SIG-M5 treated with dmso at 0.1 percent for 504 hours (cell line): ENCODE results near the gene ABCC6.
"Not testable (repeated sequence)": the region's sequence is repeated elsewhere in the genome, so short reads cannot be mapped to it uniquely, and the experiment has no call there.

ENCODE experiments used
- DNase-seq: peaks from one replicate; lab custom pipeline; 2025; ENCODE audit not compliant: unreplicated experiment; lab: John Stamatoyannopoulos, UW

The ABCC6 gene

DNA sequence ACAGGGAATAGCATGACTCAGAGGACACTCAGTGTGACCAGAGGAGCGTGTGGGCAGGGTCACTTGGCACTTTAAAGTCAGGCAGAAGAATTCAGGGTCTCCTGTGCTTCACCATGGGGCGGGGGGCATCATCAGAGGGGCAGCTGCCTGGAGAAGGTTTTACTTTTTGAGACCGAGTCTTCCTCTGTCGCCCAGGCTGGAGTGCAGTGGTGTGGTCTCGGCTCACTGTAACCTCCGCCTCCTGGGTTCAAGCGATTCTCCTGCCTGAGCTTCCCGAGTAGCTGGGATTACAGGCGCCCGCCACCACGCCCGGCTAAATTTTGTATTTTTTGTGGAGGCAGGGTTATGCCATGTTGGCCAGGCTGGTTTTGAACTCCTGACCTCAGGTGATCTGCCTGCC is 32.3 kb downstream of the ABCC6 start:
- DNase-seq, result not testable (repeated sequence)

DNA sequence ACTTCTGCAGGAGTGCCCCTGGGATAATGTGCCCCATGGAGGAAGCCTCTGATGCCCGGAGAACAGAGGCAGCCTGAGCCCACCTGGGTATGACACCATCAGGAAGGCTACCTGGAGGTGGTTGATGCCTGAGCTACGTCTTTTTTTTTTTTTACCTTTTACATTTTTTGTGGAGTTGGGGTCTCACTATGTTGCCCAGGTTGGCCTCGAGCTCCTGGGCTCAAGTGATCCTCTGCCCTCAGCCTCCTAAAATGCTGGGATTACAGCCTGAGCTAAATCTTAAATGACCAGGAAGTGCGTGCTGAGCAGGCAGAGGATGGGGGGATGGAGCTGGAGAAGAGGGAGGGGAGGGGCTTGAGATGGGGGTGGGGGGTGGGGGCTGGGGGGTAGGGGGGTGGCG is 32.7 kb downstream of the ABCC6 start:
- no peak for DNase-seq

DNA sequence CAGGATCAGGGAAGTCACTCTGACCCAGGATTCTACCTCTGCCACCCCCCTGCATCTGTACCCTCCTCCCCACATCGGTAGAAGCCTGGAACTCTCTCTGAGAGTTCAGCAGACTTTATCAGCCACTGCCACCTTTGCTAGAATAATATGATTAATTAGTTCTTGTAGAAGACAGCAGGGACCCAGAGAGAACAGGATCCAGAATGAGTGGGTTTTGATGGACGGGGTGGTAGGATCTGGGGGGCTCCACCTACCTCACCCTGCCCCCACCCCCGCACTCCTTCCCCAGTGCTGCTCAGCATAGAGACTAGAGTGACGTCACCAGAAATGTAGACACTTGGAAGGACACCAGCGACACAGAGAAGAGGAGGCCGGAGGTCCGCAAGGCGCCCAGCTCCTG is 33.5 kb downstream of the ABCC6 start:
- no peak for DNase-seq

GRCh38 chr16:16188827-16189226 is 34.5 kb downstream of the ABCC6 start:
- DNase-seq, result no peak

DNA sequence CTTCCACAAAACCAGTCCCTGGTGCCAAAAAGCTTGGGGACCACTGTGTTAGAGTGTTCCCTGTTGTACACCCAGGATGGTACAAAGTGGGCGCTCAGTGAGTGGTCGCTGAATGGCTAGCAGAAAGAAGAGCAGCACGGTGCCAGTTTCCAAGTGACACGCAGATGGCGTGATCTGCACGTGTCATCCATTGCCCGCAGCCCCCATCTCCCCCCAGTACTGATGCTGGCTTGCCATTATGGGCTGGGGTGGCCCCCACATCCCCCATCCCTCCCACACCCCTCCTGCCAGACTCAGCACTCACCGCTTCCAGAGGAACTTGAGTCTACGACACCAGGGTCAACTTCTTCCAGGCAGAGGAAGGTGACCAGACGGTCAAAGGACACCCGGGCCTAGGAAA is 36.5 kb downstream of the ABCC6 start:
- DNase-seq, result no peak

GRCh38 chr16:16185095-16185494 is 38.2 kb downstream of the ABCC6 start:
- DNase-seq, result no peak

GRCh38 chr16:16184594-16184993 is 38.7 kb downstream of the ABCC6 start:
- no peak for DNase-seq

DNA sequence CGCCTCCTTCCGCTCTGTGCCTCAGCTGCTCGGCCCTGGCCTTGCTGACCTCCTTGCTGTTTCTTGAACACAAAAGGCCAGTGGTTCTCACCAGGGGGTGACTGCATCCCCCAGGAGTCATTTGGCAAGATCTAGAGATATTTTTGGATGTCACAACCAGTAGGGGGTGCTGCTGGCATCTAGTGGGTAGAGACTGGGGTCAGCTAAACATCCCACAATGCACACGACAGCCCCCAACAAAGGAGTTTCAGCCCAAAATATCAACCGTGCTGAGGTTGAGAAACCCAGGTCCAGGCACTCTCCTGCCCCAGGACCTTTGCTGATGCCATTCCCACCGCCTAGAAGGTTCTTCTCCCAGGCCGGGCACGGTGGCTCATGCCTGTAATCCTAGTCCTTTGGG is 39.7 kb downstream of the ABCC6 start:
- DNase-seq, result no peak

DNA sequence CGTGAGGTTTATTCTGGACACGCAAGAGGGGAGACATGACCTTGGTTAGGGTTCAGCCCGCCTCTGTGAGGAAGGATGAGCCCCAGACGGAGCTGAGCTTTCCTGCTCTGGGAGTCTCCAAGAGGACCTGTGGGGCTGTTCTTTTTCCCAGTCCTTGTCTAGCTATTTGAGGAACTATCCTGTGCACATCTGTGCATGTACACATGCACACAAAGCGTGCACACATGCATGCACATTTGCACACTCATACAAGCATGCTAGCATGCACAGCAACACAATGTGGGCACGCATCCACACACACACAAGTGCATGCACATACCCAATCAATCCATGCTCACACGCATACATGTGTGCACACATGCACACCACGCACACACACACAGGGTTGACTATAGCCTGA is 40.4 kb downstream of the ABCC6 start:
- DNase-seq, result no peak

DNA sequence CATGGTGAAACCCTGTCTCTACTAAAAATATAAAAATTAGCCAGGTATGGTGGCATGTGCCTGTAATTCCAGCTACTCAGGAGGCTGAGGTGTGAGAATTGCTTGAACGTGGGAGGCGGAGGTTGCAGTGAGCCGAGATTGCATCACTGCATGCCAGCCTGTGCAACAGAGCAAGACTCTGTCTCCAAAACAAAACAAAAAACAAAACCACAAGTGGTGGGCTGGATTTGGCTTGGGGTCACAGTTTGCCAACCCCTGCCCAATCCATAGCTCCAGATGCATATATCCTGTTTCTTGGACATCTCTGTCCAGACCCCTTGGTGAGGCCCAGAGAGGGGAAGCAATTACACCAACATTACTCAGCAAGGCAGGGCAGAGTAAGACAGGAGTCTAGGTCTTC is 41.5 kb downstream of the ABCC6 start:
- not testable (repeated sequence) for DNase-seq

DNA sequence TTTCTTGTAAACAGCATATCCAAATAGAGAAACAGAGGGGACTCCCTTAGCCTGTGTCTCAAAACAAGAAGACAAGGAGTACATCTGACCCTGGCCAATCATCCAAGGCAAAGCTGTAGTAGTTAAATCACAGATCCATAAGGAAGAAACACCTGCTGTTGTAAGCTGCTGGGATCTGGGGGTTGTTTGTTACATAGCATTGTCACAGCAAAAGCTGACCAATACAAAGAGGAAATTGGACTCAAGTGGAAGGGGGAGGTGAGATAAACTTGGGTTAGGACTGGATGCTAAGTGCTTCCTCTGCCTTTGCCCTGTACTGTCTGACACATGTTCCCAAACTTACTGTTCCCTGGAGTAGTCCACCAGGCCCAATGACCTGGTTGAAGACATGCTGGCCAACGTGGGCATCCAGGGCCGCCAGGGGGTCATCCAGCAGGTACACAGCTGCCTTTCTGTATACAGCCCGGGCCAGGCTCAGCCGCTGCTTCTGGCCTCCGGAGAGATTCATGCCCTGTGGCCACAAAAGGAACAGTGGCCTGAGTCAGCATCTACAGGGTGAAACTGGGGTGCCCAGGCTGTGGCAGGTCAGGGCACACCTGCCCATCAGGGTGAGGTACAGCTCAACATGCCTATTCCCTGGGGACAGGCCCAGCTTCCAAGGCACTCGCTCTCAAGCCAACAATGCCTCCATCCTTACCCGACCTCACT is 44.7 kb downstream of the ABCC6 start:
- DNase-seq, result no peak

- DNase-seq, result no peak
Observed at GRCh38 chr16:16176328-16176727, 47.0 kb downstream of the ABCC6 start.

DNA sequence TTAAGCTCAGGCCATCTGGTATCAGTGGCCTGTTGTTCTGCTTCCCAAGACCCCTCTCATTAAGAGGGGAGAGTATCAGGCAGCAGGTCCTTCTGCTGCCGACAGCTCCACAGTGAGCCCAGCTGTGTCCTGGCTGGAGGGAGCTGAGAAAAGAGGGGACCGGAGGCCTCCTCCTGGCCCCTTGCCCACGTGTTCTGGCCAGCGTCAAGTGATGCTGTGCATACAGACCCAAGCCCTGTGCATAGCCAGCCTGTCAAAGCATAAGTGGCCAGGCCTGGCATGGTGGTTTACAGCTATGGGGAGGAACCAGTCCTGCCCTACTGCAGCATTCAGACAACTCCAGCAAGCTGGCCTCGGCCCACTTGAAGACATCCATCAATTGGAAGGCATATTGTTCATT is 48.0 kb downstream of the ABCC6 start:
- no peak for DNase-seq

DNA sequence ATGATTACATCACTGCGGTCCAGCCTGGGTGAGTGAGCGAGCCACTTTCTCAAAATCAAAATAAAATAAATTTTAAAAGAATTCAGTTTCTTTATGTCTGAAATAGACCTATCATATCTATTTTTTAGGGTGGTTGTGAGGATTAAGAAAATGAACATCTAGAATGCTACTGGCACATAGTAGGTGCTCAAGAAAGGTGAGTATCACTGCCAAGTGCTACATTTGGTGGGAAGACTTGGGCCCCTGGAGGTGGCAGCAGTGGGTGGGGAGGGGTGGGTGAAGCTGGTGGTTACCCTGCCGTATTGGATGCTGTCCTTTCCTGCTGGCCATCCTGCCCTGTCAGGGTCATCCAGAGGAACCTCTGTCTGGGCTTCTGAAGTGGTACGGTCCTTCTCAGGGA is 50.3 kb downstream of the ABCC6 start:
- no peak for DNase-seq

DNA sequence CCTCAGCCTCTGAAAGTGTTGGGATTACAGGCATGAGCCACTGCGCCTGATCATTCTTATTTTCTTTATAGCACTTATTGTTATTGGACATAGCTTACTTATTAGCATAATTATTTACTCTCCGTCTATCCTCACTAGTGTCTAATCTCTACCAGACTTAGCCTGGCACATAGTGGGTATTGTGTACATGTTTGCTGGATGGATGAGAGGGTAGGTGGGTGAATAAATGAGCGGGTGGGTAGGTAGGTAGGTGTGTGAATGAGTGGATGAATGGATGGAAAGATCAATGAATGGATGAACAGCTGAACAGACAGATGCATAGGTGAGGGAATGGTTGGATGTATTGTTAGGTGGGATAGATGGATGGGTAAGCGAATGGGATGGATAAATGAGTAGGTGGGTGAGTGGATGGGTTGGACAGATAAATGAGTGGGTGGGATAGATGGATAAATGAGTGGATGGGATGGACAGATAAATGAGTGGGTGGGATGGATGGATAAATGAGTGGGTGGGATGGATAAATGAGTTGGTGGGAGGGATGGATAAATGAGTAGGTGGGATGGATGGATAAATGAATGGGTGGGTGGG is 51.9 kb downstream of the ABCC6 start:
- no peak for DNase-seq

GRCh38 chr16:16169615-16170014 is 53.7 kb downstream of the ABCC6 start:
- DNase-seq, result no peak

DNA sequence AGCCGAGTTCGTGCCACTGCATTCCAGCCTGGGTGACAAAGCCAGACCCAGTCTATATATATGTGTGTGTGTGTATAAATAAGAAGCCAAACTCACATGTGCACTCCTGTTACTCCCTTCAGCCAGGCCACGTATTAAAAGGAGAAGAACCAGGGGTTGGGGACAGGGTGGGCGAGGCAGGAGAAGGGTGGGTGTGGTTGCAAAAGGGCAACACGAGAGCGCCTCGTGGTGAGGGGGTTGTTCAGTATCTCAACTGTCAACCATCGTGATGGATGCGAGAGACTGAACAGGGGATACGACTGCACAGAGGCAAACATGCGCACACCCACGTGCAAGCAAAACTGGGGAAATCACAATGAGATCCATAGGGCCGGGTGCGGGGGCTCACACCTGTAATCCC is 54.9 kb downstream of the ABCC6 start:
- no peak for DNase-seq

- no peak for DNase-seq
Observed at GRCh38 chr16:16167927-16168326, 55.4 kb downstream of the ABCC6 start.

DNA sequence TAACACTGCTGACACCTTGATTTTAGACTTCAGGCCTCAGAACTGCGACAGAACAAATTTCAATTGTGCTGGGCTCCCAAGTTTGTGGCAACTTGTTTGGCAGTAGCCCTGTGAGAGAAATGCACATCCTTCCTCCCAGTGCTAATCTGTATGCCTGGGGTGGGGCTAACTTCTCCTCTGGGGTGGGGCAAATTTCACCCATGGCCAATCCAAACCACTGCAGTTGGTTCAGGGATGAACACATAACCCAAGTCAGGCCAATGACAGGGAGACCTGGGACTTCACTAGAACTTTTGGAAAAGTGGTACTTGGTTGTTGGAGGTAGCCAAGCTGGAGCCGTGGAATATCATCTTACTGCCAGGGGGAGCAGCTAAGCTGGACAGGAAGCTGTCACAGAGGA is 56.3 kb downstream of the ABCC6 start:
- DNase-seq, result no peak

DNA sequence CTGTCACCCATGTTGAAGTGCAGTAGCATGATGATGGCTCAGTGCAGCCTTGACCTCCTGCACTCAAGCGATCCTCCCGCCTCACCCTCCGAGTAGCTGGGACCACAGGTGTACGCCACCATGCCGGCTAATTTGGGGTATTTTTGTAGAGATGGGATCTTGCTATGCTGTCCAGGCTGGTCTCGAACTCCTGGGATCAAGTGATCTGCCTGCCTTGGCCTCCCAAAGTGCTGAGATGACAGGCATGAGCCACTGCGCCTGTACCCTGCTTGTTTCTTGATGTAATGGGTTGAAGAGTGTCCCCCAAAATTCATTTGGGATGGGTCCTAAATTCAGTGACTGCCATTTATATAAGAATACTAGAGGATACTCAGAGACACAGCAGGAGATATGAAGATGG is 57.2 kb downstream of the ABCC6 start:
- DNase-seq, result no peak

DNA sequence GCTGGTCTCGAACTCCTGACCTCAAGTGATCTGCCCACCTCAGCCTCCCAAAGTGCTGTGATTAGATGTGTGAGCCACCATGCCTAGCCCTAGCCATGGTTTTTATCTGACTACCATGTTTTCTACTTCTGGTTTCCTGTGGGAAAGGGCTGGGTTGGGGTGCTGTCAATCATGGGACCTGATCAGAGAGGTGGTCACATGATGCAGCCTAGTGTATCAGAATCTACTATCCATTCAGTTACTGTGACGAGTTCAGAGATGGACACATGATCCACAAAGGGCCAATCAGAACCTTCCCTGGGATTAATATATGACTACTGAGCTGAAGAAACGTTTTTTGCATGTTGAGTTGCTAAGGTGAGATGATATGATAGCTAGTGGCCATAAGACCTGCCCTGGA is 59.1 kb downstream of the ABCC6 start:
- DNase-seq, result no peak

GRCh38 chr16:16163571-16163970 is 59.7 kb downstream of the ABCC6 start:
- no peak for DNase-seq

GRCh38 chr16:16163109-16163508 is 60.2 kb downstream of the ABCC6 start:
- DNase-seq, result no peak
